ENCODE data around the gene CRNKL1.

CRNKL1 gene

GRCh38 chr20:20052074-20052970, at the start of gene CRNKL1, which contains the start of gene CFAP61:
Gene CRNKL1 (minus strand): TSS chr20:20052466. CDS start chr20:20052342, 124 bp downstream.
Gene CFAP61 (plus strand): TSS chr20:20052532. CDS start chr20:20056654, 4,122 bp downstream.
- peak; percentile 93 for DNase-seq

- DNase-seq, result no peak
Measured at GRCh38 chr20:20100881-20101280, 48.6 kb upstream of the CRNKL1 start.

GRCh38 chr20:20096421-20096820, 44.2 kb upstream of the CRNKL1 start:
- DNase-seq, result no peak

DNA sequence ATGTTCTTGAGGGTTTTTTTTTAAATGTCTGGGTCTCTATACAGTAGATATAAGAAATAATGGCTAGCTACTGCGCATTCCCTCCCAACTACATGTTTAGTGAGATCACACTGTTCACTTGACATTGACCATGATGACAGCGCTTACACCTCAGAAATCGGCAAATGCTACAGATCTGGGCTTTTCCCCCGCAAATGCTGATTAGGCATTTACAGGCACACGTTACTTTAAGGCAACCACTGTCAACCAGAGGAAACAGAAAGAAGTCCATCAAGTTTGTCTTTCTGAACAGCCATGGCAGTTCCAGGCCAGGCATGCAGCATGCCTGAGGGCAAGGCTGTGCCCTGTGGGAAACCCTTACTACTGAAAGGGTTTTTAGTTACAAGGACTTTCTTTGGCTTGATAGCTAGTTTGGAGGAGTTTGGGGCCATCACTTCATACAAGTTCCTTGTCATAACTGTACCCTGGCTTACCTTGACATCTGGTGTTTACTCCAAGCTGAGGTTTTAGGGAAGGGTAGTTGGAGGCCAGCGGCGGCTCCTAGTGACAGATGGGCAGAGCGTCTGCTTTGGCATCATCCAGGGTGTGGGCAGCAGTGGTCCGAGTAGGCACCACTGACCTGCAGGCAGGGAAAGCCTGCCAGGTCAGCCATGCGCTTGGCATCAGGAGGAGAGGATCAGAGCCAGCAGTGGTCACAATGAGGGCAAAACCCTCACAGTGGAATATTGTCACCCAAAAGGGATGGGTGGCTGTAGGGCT, 43.0 kb upstream of the CRNKL1 start:
- DNase-seq, result no peak

DNA sequence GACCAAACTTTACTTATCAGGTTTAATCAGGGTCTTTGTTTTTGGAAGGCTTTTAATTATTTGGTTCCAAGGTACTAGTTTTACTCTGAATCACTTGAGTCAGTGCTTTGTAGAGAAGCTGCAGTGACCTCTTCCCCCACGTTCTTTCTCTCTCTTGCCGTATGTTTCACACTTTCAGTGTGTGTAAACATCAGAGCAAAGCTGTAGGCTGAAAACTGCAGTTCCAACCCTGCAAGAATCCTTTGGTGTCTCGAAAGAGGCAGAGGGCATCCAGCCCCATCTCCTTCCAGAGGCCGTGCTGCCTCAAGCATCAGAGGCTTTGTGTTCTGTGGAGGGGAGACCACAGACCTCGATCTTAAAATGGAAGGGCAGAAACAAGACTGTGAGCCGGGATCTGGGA, 42.1 kb upstream of the CRNKL1 start:
- no peak for DNase-seq

DNA sequence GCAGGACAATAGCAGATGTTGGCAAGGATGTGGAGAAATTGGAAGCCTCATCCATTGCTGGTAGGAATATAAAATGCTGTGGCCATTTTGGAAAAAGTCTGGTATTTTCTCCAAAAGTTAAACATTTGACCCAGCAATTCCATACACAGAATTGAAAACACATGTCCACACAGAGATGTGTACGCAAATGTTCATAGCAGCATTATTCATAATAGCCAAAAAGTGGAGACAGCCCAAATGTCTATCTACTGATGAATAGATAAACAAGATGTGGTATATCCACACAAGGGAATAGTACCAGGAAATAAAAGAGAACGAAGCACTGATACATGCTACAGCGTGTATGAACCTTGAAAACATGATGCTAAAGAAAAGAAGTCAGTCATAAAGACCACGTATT, 40.6 kb upstream of the CRNKL1 start:
- no peak for DNase-seq

DNA sequence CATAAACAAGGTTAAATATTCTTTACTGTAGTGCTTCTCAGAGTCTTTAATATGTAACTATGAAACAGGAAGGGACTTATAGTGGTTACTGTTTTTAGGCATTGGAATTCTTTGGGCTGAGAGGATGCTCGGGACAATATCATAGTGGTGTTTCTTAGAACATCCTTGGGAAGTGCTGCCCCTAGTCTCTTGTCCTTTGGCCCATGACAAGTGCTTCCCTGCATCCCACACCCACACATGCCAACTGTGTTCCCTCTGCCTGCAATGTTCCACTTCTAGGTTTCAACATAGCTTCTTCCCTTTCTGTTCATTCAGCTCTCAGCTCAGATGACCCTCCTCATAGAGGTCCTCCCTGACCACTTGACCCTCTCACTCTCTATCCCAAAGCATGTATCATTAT, 37.7 kb upstream of the CRNKL1 start:
- DNase-seq, result no peak

- DNase-seq, result no peak
Measured at GRCh38 chr20:20089018-20089417, 36.8 kb upstream of the CRNKL1 start.

DNA sequence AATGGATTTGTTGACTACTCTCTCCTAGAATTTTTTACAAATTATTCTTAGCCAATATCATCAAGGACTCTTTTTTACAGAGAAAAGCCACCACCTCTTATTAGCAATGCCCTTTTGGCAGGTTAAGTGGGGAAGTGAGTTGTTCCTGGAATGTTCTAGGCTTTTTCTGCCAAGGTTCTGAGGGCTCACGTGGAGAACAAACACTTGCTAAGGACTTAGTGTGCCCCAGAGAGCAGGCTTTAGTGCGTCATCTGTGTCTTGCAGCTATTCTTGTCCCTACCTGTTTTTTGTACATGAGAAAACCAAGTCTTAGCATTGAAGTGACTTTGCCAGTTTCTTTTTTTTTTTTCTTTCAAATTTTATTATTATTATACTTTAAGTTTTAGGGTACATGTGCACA, 33.5 kb upstream of the CRNKL1 start:
- no peak for DNase-seq

DNA sequence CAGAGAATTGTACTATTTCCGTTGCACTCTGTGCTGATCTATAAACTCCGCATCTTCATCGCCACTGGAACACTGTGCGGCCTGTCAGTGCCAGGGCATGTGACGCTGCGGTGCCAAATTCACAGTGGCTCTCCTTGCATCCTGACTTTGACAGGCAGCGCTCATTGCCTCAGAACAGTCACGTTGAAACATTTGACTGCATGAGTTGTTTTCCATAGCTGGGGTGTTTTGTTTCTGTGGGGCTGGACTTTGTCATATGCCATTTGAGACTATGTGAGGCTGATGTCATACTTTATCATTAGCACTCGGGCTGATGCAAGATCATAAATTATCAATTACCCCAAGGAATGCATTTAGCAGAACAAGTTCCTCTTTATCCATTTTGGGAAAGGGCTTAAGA, 32.8 kb upstream of the CRNKL1 start:
- DNase-seq, result no peak

DNA sequence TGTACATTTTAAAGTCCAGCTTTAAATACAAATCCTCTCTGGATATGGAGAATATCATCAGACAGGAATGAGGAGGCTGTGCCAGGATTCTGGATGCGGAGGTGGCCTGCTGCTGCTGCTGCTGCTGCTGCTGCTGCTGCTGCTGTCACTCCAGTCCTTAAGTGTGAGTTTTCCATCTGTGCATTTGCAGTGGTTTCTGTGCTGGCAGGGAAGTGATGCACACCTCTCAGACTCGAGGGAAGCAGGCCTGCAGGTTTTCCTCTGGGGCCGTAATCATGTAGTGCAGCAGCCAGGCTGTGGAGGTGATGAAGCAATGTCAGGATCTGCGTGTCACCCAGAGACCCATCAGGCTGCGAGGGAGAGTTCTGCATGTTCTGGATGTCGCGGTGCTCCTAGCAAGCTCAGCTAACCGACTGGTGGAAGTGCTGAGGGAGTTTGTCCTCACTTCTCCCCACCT, 32.1 kb upstream of the CRNKL1 start:
- no peak for DNase-seq

GRCh38 chr20:20083807-20084206, 31.5 kb upstream of the CRNKL1 start:
- DNase-seq, result peak; percentile 28

- DNase-seq, result peak; percentile 7
Measured at GRCh38 chr20:20079102-20079784, 27.0 kb upstream of the CRNKL1 start.

DNA sequence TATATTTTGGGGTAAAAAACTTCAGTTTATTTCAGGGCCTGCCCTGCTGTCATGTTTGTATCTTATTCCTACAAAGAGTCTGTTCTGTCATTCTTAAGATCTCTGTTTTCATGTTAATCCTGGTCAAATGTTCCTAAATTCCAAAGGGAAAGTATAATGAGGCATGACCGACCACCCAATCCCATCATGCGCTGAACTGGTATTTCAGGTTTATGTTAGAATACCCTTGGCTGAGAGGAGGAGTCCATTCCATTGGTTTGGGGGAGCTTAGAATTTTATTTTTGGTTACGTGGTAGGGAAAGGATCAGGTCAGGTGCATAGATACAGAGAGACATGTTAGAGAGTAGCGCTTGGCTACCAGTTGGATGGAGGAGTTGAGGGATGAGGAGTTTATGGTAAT, 25.8 kb upstream of the CRNKL1 start:
- DNase-seq, result no peak

GRCh38 chr20:20076297-20077065, 24.2 kb upstream of the CRNKL1 start:
- no peak for DNase-seq

DNA sequence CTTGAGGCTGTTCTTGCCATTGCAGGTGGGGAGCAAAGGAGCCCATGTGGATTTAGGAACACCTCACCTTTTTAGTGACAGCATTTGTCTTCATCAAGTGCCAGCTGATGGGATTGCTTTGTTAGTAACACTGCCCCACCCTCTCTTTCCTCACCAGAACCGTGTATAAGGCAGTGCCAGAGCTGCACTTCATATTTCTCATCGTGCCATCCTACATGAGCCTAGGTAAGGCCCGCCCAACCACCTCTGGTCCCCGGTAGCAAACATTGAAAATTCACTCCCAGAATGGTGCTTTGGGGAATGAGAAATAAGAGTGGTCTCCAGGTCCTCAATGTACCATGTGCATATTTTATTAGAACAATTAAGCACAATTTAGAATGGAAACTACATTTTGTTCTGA, 22.8 kb upstream of the CRNKL1 start:
- no peak for DNase-seq

GRCh38 chr20:20073801-20074371, 21.6 kb upstream of the CRNKL1 start:
- DNase-seq, result peak; percentile 83

DNA sequence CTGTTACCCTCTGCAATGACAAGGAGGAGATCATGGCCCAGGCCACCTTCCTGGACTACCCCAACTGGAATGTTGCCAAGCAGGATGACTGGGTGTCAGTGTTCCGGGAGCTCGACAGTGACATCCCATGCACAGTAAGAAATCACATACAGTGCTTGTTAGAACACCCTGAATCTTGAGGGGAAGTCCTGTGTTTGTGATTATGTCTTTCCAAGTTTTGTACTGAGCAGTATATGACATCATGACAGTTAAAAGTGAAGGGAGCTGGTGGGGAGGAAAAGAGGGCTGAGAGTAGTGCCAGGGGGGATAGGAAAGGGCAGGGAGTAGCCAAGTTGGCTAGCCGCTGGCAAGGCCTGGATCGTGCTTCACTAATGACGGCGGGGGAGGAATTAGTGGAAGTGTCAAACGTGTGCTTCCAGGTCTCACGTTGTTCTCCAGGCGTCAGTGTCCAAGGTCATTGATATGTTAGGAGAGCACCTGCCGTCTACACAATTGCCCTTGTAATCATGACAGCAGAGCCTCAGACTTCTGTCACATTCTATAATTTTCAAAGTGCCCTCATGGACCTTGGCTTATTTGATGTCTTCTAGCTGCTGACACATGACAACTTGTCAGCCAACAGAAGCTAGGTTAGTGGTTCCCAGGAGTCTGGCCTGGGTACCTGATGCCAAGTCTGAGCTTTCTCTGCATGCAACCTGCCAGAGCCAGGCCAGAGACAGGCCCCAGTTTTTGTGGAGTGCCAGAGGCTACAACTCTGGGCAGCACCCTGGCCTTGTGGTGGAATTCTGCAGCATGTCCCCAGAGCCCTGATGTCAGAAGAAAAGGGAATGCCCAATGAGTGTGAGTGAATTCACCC, 18.8 kb upstream of the CRNKL1 start:
- DNase-seq, result peak; percentile 14

GRCh38 chr20:20065361-20065760, 13.1 kb upstream of the CRNKL1 start:
- DNase-seq, result no peak

DNA sequence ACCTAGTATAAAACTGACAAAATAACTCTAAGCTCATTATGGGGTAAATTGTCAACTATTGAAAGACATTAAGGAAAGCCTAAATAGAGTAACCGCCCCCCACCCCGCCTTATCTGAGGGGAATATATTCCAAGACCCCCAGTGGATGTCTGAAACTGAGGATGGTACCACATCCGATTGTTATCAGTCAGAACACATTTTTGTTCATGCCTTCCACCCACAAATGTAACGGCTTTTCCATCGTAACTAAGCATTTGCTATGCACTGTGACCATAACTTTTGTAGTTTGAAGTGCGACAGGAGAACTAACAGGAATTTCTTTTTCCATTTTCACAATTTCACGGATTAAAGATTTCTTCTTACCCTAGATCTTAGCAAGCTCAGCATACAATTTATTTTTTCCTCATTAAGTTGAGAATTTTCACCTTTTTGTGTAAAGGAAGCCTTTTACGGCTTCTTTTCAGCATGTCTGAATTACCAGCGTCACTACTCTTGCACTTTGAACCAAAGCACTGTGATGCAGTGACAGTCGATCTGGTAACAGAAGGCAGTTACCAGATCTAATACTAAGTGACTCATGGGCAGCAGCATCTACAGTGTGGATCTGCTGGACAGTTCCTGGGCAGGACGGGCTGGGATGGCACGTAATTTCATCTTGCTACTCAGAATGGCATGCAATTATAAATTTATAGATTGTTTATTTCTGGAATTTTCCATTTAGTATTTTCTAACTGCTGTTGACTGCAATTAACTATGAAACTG, 11.9 kb upstream of the CRNKL1 start:
- no peak for DNase-seq
